ENCODE data around the gene ADGRG6.

- TF ChIP-seq EZH2 (IDR thresholded peaks at IDR 0.05; ENCODE audit: insufficient read depth, poor library complexity, severe bottlenecking) (no peak), EZH2phosphoT487 (IDR thresholded peaks at IDR 0.05; ENCODE audit: insufficient read depth, low read depth) (no peak)
Measured at GRCh38 chr6:142331075-142331551, 29.3 kb downstream of the ADGRG6 start.
